Right hindlimb (tissue), 1 donor: ENCODE data around the gene COPS4.
"Not testable (repeated sequence)": the region's sequence is repeated elsewhere in the genome, so short reads cannot be mapped to it uniquely, and the experiment has no call there.

Experiments
- DNase-seq: peaks from one replicate; pipeline ENCODE4 v3.0.0-alpha.2; 2018

The COPS4 gene

DNA sequence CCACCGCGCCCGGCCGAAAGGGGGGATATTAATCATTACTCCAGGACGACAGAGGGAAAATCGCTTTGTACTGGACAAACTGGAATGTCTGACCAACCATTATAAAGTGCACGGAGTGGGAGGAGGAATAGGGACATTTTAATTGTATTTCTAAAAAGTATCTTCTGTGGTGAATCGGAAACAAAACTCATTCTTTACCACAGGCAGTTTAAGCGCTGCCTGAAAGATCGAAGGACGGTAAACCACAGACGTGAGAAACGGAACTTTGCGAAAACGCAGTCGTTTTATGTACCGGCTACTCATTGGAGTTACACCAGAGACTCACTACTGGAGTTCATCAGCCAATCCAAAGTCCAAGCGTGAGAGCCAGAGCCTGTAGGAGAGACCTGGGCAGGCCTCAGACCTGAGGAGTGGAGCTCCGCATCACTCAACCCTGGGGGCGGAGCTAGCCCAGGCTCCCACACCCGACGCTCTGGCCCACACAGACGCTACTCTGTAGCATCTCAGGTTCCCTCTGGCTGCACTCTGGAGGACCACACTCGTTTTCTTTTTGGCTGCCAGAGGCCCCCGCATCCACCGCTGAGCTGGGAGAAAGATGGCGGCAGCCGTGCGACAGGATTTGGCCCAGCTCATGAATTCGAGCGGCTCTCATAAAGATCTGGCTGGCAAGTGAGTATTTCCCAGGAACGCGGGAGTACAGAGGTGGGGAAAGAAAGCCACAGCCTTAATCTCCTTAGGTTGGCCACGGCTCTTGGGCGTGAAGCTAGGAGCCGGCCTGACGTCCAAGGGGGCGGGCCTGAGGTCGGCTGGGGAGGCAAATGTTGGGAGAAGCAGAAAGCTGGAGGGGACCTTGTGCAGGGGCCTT lies at the start of gene COPS4:
COPS4 (plus strand) TSS at position 554 of the 865 bp plus-strand sequence; CDS start at position 596, 42 bp downstream.
- peak; percentile 99 for DNase-seq

- not testable (repeated sequence) for DNase-seq
These were observed 47.5 kb upstream of the COPS4 start for GRCh38 chr4:82987519-82987918.

DNA sequence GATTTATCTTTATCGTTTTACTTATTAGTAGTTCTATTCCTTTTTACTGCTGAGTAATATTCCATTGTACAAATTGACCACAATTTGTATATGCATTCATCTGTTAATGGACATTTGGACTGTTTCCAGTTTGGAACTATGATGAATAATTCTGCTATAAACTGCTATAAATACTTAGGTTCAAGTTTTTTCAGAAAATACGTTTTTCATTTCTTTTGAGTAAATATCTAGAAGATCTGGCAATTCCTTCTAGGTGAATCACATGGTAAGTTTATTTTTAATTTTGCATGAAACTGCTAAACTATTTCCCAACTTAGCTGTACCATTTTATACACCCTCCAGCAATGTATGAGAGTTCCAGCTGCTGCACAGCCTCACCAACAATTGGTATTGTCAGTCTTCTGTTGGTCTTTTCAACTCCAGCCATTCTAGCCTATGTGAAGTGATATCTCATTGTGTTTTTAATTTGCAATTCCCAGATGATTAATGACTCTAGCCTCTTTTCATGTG lies 46.6 kb upstream of the COPS4 start:
- DNase-seq = no peak

DNA sequence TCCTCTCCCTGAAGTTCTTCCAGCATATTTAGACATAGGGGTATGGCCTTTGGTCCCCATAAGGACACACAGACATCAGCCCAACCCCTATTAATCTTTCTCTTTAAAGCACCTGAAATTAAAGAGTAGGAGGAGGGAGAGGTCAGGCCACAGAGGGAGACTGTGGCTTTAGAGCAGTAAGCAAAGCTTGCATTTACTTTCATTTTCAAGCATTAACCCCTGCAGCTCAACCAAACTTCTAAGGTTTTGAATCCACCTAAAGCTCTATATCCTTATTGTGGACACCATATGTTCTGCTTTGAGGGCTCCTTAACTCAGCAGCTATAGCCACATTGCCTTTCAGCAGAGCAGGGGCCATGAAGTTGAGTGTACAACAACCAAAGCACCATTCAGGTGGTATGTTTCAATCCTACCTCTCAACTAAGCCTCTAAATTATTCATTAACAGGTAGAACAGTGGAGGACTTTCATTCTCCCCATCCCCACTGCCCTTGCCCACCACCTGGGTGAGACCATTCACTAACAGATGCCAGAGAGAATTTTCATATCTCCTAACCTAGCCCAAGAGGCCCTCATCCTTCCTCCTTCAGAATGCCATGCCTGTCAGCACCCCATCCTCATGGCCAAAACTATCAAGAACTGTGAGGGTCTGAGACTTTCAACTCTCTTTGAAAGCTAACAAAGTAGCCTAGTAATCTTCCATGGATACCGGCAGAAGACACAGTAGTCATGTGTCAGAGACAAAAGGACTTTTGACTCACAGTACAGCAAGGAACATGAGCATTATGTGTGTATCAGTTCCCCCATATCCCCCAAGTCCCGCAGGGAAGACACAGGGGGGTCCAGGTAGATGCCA lies 45.2 kb upstream of the COPS4 start:
- DNase-seq = no peak

DNA sequence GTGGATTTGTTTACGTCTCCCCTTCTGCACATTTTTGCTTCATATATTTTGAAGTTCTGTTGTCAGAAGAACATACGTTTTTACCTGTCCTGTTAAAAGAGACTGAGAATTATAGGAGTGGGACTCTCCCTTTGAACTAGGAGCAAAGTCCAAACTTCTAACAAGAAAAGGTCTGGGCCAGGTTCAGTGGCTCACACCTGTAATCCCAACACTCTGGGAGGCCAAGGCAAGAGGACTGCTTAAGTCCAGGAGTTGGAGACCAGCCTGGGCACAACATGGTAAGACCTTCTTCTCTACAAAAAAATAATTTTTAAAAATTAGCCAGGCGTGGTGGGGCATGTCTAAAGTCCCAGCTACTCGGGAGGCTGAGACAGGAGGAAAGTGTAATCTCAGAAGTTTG lies 40.1 kb upstream of the COPS4 start:
- DNase-seq = no peak

- no peak for DNase-seq
These were observed 36.1 kb upstream of the COPS4 start for GRCh38 chr4:82998898-82999297.

DNA sequence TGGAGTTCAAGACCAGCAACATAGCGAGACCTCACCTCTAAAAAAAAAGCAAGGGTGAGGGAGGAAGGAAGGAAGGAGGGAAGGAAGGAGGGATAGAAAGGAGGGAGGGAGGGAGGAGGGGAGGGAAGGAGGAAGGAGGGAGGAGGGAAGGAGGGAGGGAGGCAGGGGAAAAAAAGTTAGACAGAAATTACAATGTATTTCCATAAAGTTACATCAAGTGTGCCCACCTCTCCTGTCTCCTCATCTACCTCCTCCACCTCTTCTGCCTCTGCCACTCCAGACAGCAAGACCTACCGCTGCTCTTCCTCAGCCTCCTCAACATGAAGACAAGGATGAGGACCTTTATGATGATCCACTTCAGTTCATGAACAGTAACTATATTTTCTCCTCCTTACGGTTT lies 32.7 kb upstream of the COPS4 start:
- DNase-seq = no peak

GRCh38 chr4:83003044-83003791 lies 31.8 kb upstream of the COPS4 start:
- DNase-seq = not testable (repeated sequence)

- DNase-seq = no peak
These were observed 25.5 kb upstream of the COPS4 start for GRCh38 chr4:83009529-83009928.

DNA sequence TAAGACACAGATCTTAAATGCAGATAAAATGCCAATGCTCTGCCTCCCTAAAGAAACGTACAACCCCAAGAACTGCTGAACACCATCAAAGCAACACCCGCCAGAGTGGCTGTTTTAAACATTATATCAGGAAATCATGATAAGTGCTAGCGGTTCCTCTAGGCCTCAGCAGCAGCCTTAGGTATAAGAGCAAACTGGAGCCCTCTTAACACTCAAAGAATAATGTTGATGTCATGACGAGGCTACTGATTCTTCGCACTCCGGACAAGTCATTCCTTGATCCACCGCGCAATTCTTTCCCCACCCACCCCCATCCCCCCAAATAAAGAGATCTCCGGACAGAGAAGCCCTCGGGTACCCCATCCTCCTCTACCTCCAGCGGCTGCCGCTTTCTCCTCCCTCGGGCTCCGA lies 24.9 kb upstream of the COPS4 start:
- DNase-seq = no peak

GRCh38 chr4:83010522-83011318 lies 24.3 kb upstream of the COPS4 start, which contains the start of gene LIN54:
LIN54 (minus strand) TSS chr4:83010823; CDS start chr4:82984844, 25,979 bp downstream.
- DNase-seq = peak; percentile 89

- no peak for DNase-seq
These were observed 23.2 kb upstream of the COPS4 start for GRCh38 chr4:83011689-83012199.

DNA sequence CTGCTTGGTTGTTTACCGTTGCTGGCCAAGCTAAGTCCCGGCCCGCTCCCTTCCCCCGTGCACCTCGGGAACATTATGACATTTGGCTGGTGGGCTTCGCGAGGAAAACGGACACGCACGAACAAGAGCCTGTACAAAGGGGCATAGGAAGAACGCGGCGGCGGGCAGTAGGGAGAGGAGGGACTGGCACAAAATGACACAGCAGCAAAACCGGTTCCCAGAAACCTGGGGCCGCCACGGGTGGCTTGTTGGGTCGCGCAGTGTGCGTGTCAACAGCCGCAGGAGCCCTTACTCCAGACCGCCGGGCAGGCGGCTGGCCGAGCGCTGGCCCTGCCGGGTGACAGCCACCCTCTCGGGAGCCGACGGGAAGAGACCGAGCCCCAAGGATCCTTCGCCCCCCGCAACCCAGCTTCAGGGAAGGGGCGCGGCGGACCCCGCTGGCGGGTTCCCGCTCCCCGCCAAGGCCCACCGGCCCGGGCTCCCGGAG lies 22.7 kb upstream of the COPS4 start:
- peak; percentile 55 for DNase-seq

DNA sequence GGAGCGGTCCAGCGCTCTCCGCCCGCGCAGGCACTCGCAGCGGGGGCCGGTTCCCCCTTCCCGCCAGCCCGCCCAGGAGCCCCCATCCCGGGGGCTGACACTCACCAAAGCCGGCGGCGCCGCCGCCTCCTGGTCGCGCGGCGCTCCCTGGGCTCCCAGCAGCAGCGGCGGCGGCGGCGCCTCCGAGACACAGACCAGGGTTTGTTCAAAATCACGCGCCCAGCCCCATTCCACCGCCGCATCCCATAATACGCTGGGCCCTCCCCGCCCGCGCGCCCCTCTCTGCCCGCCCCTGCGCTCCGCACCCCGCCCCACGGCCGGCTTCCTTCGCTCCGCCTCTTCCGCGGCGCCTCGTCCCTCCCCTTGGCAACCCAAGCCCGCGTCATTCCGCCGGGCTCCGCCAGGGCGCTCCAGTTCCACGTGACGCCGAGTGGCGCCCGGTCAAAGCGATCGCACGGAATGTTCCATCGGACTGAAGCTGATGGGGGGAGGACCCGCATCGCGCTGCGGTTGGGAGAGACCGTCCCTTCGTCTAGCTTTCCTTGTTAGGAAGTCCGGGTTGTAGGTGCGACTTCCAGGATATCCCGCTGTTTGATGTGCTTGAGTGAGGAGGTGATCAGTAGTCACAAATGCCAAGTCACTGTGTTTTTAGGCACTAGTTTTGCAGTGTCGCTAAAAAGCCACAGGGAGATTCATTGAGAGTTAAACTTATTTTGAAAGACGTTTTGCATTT lies 22.1 kb upstream of the COPS4 start:
- peak; percentile 99 for DNase-seq

- no peak for DNase-seq
These were observed 21.5 kb upstream of the COPS4 start for GRCh38 chr4:83013420-83013867.

- no peak for DNase-seq
These were observed 21.1 kb upstream of the COPS4 start for GRCh38 chr4:83013902-83014301.

GRCh38 chr4:83019794-83020494 lies 15.0 kb upstream of the COPS4 start:
- no peak for DNase-seq

- DNase-seq = no peak
These were observed 12.1 kb upstream of the COPS4 start for GRCh38 chr4:83022724-83023450.

DNA sequence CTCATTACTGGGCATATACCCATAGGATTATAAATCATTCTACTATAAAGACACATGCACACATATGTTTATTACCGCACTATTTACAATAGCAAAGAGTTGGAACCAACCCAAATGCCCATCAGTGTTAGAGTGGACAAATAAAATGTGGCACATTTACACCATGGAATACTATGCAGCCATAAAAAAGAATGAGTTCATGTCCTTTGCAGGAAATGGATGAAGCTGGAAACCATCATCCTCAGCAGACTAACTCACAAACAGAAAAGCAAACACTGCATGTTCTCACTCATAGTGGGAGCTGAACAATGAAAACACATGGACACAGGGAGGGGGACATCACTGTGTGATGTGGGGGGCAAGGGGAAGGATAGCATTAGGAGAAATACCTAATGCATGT lies 11.4 kb upstream of the COPS4 start:
- not testable (repeated sequence) for DNase-seq
